ENCODE results near the gene UBE2U.

The UBE2U gene

GRCh38 chr1:64195081-64195395, 8.4 kb upstream of the UBE2U start:
- Histone ChIP-seq H3K4me2 (no peak overlapping the region), H3K79me2 (ENCODE audit: insufficient read depth, low read depth) (no peaks in the 10 kb centered on the region), H3K36me3 (ENCODE audit: insufficient read depth) (no peaks in the 10 kb centered on the region), H3K9ac (no peak overlapping the region), H3K4me3 (IDR thresholded peaks at IDR 0.05; ENCODE audit: insufficient read depth, low read depth, low read length) (no peak overlapping the region), H4K20me1 (ENCODE audit: insufficient read depth) (no peaks in the 10 kb centered on the region), H2AFZ (ENCODE audit: low read depth) (no peak overlapping the region), H3K27me3 (ENCODE audit: insufficient read depth, low read depth) (no peaks in the 10 kb centered on the region), H3K4me1 (ENCODE audit: low read depth, poor library complexity, severe bottlenecking) (no peaks in the 10 kb centered on the region), H3K27ac (no peak overlapping the region)
- no peak for TF ChIP-seq CTCF (conservative IDR thresholded peaks at IDR 0.05; ENCODE audit: low read depth, low read length)

GRCh38 chr1:64196074-64196870, 7.2 kb upstream of the UBE2U start:
- Histone ChIP-seq H3K4me2 (no peak overlapping the region), H3K36me3 (ENCODE audit: insufficient read depth) (no peaks in the 10 kb centered on the region), H3K4me3 (IDR thresholded peaks at IDR 0.05; ENCODE audit: insufficient read depth, low read depth, low read length) (no peak overlapping the region), H3K27me3 (ENCODE audit: insufficient read depth, low read depth) (no peaks in the 10 kb centered on the region), H3K4me1 (ENCODE audit: low read depth, poor library complexity, severe bottlenecking) (no peaks in the 10 kb centered on the region), H2AFZ (ENCODE audit: low read depth) (no peak overlapping the region), H4K20me1 (ENCODE audit: insufficient read depth) (no peaks in the 10 kb centered on the region), H3K9ac (no peak overlapping the region), H3K27ac (no peak overlapping the region), H3K79me2 (ENCODE audit: insufficient read depth, low read depth) (no peaks in the 10 kb centered on the region)
- TF ChIP-seq CTCF (conservative IDR thresholded peaks at IDR 0.05; ENCODE audit: low read depth, low read length) = no peak

GRCh38 chr1:64197076-64197475, 6.3 kb upstream of the UBE2U start:
- Histone ChIP-seq H3K4me1 (ENCODE audit: low read depth, poor library complexity, severe bottlenecking) (no peaks in the 10 kb centered on the region), H3K27ac (no peak overlapping the region), H3K27me3 (ENCODE audit: insufficient read depth, low read depth) (no peaks in the 10 kb centered on the region), H3K4me2 (no peak overlapping the region), H3K4me3 (IDR thresholded peaks at IDR 0.05; ENCODE audit: insufficient read depth, low read depth, low read length) (no peak overlapping the region), H3K79me2 (ENCODE audit: insufficient read depth, low read depth) (no peaks in the 10 kb centered on the region), H3K9ac (no peak overlapping the region), H4K20me1 (ENCODE audit: insufficient read depth) (no peaks in the 10 kb centered on the region), H3K36me3 (ENCODE audit: insufficient read depth) (no peaks in the 10 kb centered on the region), H2AFZ (ENCODE audit: low read depth) (no peak overlapping the region)
- no peak for TF ChIP-seq CTCF (conservative IDR thresholded peaks at IDR 0.05; ENCODE audit: low read depth, low read length)

- Histone ChIP-seq H3K27ac (no peak overlapping the region), H3K9ac (no peak overlapping the region), H3K4me1 (ENCODE audit: low read depth, poor library complexity, severe bottlenecking) (no peaks in the 10 kb centered on the region), H2AFZ (ENCODE audit: low read depth) (no peak overlapping the region), H3K4me3 (IDR thresholded peaks at IDR 0.05; ENCODE audit: insufficient read depth, low read depth, low read length) (no peak overlapping the region), H3K79me2 (ENCODE audit: insufficient read depth, low read depth) (no peaks in the 10 kb centered on the region), H3K4me2 (no peak overlapping the region), H3K27me3 (ENCODE audit: insufficient read depth, low read depth) (no peaks in the 10 kb centered on the region), H4K20me1 (ENCODE audit: insufficient read depth) (no peaks in the 10 kb centered on the region), H3K36me3 (ENCODE audit: insufficient read depth) (no peaks in the 10 kb centered on the region)
- no peak for TF ChIP-seq CTCF (conservative IDR thresholded peaks at IDR 0.05; ENCODE audit: low read depth, low read length)
Observed at GRCh38 chr1:64199154-64199553, 4.3 kb upstream of the UBE2U start.

Measured in KMS-11 (cell line).